ENCODE results near the gene AP2A2. TPM values are rescaled to one million over a fixed set of nuclear protein-coding genes. Genes with fewer than 3 reads are reported as not detected.
"Not testable (repeated sequence)": the region's sequence is repeated elsewhere in the genome, so short reads cannot be mapped to it uniquely, and the experiment has no call there.

Gene AP2A2
- total and polyA plus RNA-seq, 8 donors, result 40.0 to 60.2 (median 50.6) TPM

DNA sequence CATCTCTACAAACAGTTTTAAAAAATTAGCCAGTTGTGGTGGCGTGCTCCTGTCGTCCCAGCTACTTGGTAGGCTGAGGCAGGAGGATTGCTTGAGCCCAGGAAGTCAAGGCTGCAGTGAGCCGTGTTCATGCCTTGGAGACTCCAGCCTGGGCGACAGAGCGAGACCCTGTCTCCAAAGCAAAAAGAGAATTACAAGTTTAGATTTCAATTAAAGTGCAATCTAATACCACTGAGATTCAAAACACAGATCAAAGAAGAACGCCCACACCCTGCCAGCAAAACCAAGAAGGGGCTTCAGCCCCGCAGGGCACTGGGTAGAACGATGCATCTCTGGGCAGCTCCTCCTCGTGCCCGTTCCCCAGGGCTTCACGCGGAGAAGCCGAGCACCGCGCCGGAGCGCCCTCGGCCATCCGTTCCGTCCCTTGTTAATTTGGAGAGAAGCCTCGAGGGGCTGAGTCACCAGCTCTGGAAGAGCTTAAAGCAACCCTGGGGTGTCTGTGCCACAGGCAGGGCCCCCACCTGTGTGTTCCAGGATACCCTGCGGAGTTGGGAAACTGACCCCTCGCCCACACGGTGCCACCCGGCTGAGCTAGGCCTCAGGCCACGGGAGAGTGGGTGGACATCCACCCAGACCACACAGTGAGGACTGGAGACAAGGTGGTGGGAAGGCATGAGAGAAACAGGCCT lies 47.0 kb downstream of the AP2A2 start:
- no peak overlapping the region for H3K4me3 ChIP-seq
- peak in 1 of 6 donors; percentile 16 for DNase-seq
- H3K27me3 ChIP-seq, result no peaks in the 10 kb centered on the region
- intact Hi-C loops (cut with DNase I), result no loop called here
- TF ChIP-seq, protein P1, sequence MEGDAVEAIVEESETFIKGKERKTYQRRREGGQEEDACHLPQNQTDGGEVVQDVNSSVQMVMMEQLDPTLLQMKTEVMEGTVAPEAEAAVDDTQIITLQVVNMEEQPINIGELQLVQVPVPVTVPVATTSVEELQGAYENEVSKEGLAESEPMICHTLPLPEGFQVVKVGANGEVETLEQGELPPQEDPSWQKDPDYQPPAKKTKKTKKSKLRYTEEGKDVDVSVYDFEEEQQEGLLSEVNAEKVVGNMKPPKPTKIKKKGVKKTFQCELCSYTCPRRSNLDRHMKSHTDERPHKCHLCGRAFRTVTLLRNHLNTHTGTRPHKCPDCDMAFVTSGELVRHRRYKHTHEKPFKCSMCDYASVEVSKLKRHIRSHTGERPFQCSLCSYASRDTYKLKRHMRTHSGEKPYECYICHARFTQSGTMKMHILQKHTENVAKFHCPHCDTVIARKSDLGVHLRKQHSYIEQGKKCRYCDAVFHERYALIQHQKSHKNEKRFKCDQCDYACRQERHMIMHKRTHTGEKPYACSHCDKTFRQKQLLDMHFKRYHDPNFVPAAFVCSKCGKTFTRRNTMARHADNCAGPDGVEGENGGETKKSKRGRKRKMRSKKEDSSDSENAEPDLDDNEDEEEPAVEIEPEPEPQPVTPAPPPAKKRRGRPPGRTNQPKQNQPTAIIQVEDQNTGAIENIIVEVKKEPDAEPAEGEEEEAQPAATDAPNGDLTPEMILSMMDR (IDR thresholded peaks at IDR 0.05), result no peak
- WGBS, 2 donors, result 95 to 98% methylated on average over 26 of the region's 26 CpGs
- H3K9me3 ChIP-seq, result no peaks in the 10 kb centered on the region
- H3K27ac ChIP-seq, result no peak overlapping the region
- no peaks in the 10 kb centered on the region for H3K4me1 ChIP-seq
- FAIRE-seq, result no peak
- peaks cover 2 to 35% (median 20%) of the 10 kb centered on the region in 3 donors for H3K36me3 ChIP-seq
- no peak for ATAC-seq

DNA sequence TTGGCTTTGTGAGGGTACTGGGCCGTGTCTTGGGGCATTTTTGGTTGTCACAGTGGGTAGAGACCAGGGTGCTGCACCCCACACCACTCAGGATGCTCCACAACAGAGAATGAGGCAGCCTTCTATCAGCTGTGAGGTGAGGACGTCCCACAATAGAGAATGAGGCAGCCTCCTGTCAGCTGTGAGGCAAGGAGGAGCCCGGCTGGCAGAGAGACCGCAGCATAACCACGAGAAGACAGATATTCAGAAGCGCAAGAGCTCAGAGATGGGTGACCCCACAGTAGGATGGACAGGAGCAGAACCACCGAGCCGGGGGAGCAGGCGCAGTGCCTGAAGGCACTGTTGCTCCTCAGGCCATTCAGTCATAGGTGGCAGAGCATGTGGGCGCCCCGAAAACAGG lies 47.6 kb downstream of the AP2A2 start:
- no peaks in the 10 kb centered on the region for H3K9me3 ChIP-seq
- no peak overlapping the region for H3K4me3 ChIP-seq
- 88 to 91% methylated on average over 11 of the region's 11 CpGs for WGBS, 2 donors
- intact Hi-C loops (cut with DNase I), result no loop called here
- no peaks in the 10 kb centered on the region for H3K4me1 ChIP-seq
- TF ChIP-seq, protein P1 (IDR thresholded peaks at IDR 0.05), result no peak
- H3K27me3 ChIP-seq, result no peaks in the 10 kb centered on the region
- H3K36me3 ChIP-seq, result peaks cover 2 to 39% (median 26%) of the 10 kb centered on the region in 3 donors
- FAIRE-seq (no peak), ATAC-seq (no peak), DNase-seq (peak in 1 of 6 donors; percentile 4)
- H3K27ac ChIP-seq, result no peak overlapping the region

DNA sequence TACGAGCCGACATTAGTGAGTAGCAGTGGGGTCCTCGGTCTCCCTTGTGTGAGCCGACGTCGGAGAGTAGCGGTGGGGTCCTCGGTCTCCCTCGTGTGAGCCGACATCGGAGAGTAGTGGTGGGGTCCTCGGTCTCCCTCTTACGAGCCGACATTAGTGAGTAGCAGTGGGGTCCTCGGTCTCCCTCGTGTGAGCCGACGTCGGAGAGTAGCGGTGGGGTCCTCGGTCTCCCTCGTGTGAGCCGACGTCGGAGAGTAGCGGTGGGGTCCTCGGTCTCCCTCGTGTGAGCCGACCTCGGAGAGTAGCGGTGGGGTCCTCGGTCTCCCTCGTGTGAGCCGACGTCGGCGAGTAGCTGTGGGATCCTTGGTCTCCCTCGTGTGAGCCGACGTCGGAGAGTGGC lies 49.7 kb downstream of the AP2A2 start:
- H3K36me3 ChIP-seq, result peaks cover 2 to 33% (median 26%) of the 10 kb centered on the region in 3 donors
- H3K9me3 ChIP-seq; ATAC-seq; H3K27ac ChIP-seq; H3K27me3 ChIP-seq; FAIRE-seq; H3K4me1 ChIP-seq; intact Hi-C loops (cut with DNase I); H3K4me3 ChIP-seq: not testable (repeated sequence)
- peak in 1 of 6 donors; percentile 76 for DNase-seq
- 87 to 95% methylated on average over 41 of the region's 41 CpGs for WGBS, 2 donors

DNA sequence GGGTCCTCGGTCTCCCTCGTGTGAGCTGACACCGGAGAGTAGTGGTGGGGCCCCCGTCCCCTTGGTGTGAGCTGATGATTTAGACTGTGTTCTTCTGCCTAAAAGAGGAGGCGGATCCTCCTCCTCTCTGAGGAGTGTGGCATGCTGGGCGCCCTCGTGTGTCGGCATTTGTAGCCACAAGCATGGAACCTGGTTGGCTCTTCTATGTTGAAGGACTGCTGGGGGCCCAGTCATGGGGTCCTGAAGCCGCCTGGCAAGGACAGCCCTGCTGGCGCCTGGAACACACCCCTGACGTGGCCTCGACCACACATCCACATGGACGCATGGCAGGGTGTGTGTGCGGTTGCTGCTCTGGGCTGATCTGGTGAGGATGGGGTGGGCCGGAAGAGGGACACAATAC lies 50.2 kb downstream of the AP2A2 start:
- H3K4me3 ChIP-seq, result no peak overlapping the region
- TF ChIP-seq, protein P1 (IDR thresholded peaks at IDR 0.05), result no peak
- H3K4me1 ChIP-seq, result no peaks in the 10 kb centered on the region
- FAIRE-seq (no peak), DNase-seq (no peak), ATAC-seq (peak in 2 of 4 donors; percentile 26 to 32)
- H3K27ac ChIP-seq, result no peak overlapping the region
- no peaks in the 10 kb centered on the region for H3K9me3 ChIP-seq
- H3K36me3 ChIP-seq, result peaks cover 2 to 33% (median 26%) of the 10 kb centered on the region in 3 donors
- no peaks in the 10 kb centered on the region for H3K27me3 ChIP-seq
- WGBS, 2 donors, result 86 to 90% methylated on average over 15 of the region's 15 CpGs
- intact Hi-C loops (cut with DNase I), result no loop called here

DNA sequence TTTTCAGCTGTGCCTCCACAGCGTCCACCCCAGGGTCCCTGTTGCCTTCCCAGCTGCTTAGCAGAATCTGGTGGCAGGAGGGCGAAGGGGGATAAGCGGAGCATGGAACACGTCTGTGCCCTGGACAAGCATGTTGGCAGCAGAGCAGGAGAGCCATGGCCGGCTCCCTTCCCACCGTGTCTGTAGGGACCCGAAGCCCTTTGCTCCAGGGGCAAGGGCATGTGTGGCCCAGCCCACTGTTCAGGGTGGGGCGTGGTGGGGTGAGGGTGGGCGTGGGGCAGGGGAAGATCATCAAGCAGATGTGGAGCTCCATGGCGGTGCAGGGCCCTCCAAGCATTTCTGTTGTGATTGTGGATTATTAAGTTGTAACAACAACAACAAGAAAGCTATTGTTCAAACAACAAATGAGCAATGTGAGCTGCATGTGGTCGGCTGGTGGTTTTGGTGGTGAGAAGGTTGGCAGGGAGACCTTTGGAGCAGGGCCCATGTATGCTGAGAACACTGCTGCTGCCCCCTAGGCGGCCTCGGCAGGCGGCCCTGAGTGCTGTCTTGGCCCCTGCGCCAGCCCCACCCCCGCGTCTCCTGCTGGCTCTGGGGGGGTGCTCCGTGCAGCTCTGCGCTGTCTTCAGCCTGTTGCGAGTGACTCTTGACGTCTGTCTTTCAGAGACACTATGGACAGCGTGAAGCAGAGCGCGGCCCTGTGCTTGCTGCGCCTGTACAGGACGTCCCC lies 50.9 kb downstream of the AP2A2 start:
- ATAC-seq (peak; percentile 54 to 76 (median 66)), FAIRE-seq (no peak), DNase-seq (peak in 1 of 6 donors; percentile 68)
- Histone ChIP-seq H3K4me1 (no peaks in the 10 kb centered on the region), H3K27me3 (no peaks in the 10 kb centered on the region), H3K4me3 (no peak overlapping the region), H3K9me3 (no peaks in the 10 kb centered on the region), H3K36me3 (peaks cover 2 to 40% (median 26%) of the 10 kb centered on the region in 3 donors), H3K27ac (no peak overlapping the region)
- intact Hi-C loops (cut with DNase I), result no loop called here
- 75 to 76% methylated on average over 26 of the region's 26 CpGs for WGBS, 2 donors
- TF ChIP-seq, protein P1 (IDR thresholded peaks at IDR 0.05), result no peak

All from pancreas (tissue), 10 donors.